ENCODE measurements around the gene GYG1. TPM values are rescaled to one million over a fixed set of nuclear protein-coding genes. Genes with fewer than 3 reads are reported as not detected.

GYG1 gene
- total RNA-seq: 10 to 100 TPM; 19.8 to 89.8 (median 35.3) TPM

GRCh38 chr3:148991219-148992026 lies at the start of gene GYG1:
Gene GYG1 (plus strand): TSS chr3:148991540. CDS start chr3:148991641, 101 bp downstream.
- intact Hi-C loops (cut with DNase I; ENCODE audit: low total_unique reads): no loop called here
- Histone ChIP-seq H3K4me3 (peak within 1 kb of the TSS; percentile 78 to 92 (median 92)), H3K4me1 (peaks cover 0 to 25% (median 13%) of the 10 kb centered on the region in 4 donors), H3K27ac (peak within 1 kb of the TSS; percentile 96 to 98 (median 98)), H3K36me3 (peaks cover 0 to 14% (median 6%) of the 10 kb centered on the region in 4 donors), H3K9me3 (no peaks in the 10 kb centered on the region), H3K27me3 (no peaks in the 10 kb centered on the region)
- DNase-seq: peak; percentile 85
- in situ Hi-C loops (cut with MboI; ENCODE audit: low pct_ligation_motif_present in 1 of 4, low pct_unique_long_range_greater_than_20kb in 1 of 4, low sequenced_read_pairs in 3 of 4): no loop called here
- peak in 2 of 5 experiments; percentile 20 to 42 for TF ChIP-seq CTCF (IDR thresholded peaks at IDR 0.05)
- peak; percentile 79 for TF ChIP-seq POLR2A (IDR thresholded peaks at IDR 0.05)
- TF ChIP-seq POLR2AphosphoS5 (IDR thresholded peaks at IDR 0.05): peak; percentile 76 to 94 (median 93)
- TF ChIP-seq EP300 (IDR thresholded peaks at IDR 0.05; ENCODE audit: low read depth): no peak
- WGBS, 2 donors (ENCODE audit: low coverage in 1 of 2): 1% methylated on average over 76 of the region's 91 CpGs; no CpG with 5 or more reads in 1 of the 2 donors

GRCh38 chr3:148943506-148944205 lies 47.7 kb upstream of the GYG1 start:
- no peak for DNase-seq
- in situ Hi-C loops (cut with MboI; ENCODE audit: low pct_ligation_motif_present in 1 of 4, low pct_unique_long_range_greater_than_20kb in 1 of 4, low sequenced_read_pairs in 3 of 4) (loop anchor here in 3 of 4 donors (10.0 to 25.0 kb wide), 2 partner anchors 219 to 556 kb away; no protein-coding TSS in a partner anchor), intact Hi-C loops (cut with DNase I; ENCODE audit: low total_unique reads) (loop anchor here (10.0 kb wide), 1 partner anchor 569 kb away; no protein-coding TSS in a partner anchor)

GRCh38 chr3:148945116-148945515 lies 46.2 kb upstream of the GYG1 start:
- H3K36me3 ChIP-seq: no peaks in the 10 kb centered on the region
- intact Hi-C loops (cut with DNase I; ENCODE audit: low total_unique reads): loop anchor here (5.0 to 10.0 kb wide), 2 partner anchors 83 to 570 kb away; no protein-coding TSS in a partner anchor
- H3K27me3 ChIP-seq: no peaks in the 10 kb centered on the region
- in situ Hi-C loops (cut with MboI; ENCODE audit: low pct_ligation_motif_present in 1 of 4, low pct_unique_long_range_greater_than_20kb in 1 of 4, low sequenced_read_pairs in 3 of 4): loop anchor here in 3 of 4 donors (5.0 to 25.0 kb wide), 3 partner anchors 83 to 558 kb away; no protein-coding TSS in a partner anchor
- no peak overlapping the region for H3K27ac ChIP-seq
- 56 to 84% methylated on average over 1 to 2 of the region's 2 CpGs for WGBS, 2 donors (ENCODE audit: low coverage in 1 of 2)
- TF ChIP-seq POLR2A (IDR thresholded peaks at IDR 0.05): no peak
- no peak for TF ChIP-seq CTCF (IDR thresholded peaks at IDR 0.05)
- TF ChIP-seq EP300 (IDR thresholded peaks at IDR 0.05; ENCODE audit: low read depth): no peak
- TF ChIP-seq POLR2AphosphoS5 (IDR thresholded peaks at IDR 0.05): no peak
- no peak for DNase-seq
- H3K4me3 ChIP-seq: no peak overlapping the region
- H3K4me1 ChIP-seq: peaks cover 3 to 13% (median 6%) of the 10 kb centered on the region in 4 donors
- no peaks in the 10 kb centered on the region for H3K9me3 ChIP-seq

More at GRCh38 chr3:148943506-148944205, 47.7 kb upstream of the GYG1 start:
- Histone ChIP-seq H3K27me3 (no peaks in the 10 kb centered on the region), H3K27ac (no peak overlapping the region), H3K36me3 (no peaks in the 10 kb centered on the region), H3K4me3 (no peak overlapping the region), H3K9me3 (no peaks in the 10 kb centered on the region), H3K4me1 (peaks cover 3 to 13% (median 6%) of the 10 kb centered on the region in 4 donors)
- TF ChIP-seq POLR2A (IDR thresholded peaks at IDR 0.05): no peak
- no peak for TF ChIP-seq POLR2AphosphoS5 (IDR thresholded peaks at IDR 0.05)
- peak; percentile 58 to 76 (median 70) for TF ChIP-seq CTCF (IDR thresholded peaks at IDR 0.05)
- no peak for TF ChIP-seq EP300 (IDR thresholded peaks at IDR 0.05; ENCODE audit: low read depth)
- 13 to 32% methylated on average over 2 of the region's 2 CpGs for WGBS, 2 donors (ENCODE audit: low coverage in 1 of 2)
